Breast epithelium (tissue), 4 donors: ENCODE measurements around the gene CAMTA1. TPM values are rescaled to one million over a fixed set of nuclear protein-coding genes. Genes with fewer than 3 reads are reported as not detected.

ENCODE experiments used
- DNase-seq, 2 donors: peaks; one replicate each; pipeline ENCODE4 v3.0.0-alpha.2; 2019; ENCODE audit warnings: low spot score in 2 of 2
- H3K27ac ChIP-seq, 2 donors: fragments of 200-600 bp; sonication (generic) in 1 of 2; one replicate each; pipeline ENCODE4 v1.5.1; 2016 to 2019; ENCODE audit warnings: mild to moderate bottlenecking in 1 of 2
- H3K27me3 ChIP-seq, 2 donors: fragments of 200-600 bp; sonication (generic) in 1 of 2; one replicate each; pipeline versions ENCODE4 v1.5.1 to v1.6.0; 2017 to 2019; ENCODE audit warnings: control low read depth in 1 of 2, mild to moderate bottlenecking in 1 of 2
- H3K36me3 ChIP-seq: fragments of 200-600 bp; one replicate; pipeline ENCODE4 v1.5.1; 2019
- H3K4me1 ChIP-seq, 2 donors: fragments of 200-600 bp; sonication (generic); one replicate each; pipeline ENCODE4 v1.5.1; 2016 to 2019; ENCODE audit warnings: control low read depth in 1 of 2
- H3K4me3 ChIP-seq, 3 donors: fragments of 200-600 bp; sonication (generic); 1 replicate in 2 of 3; 2 replicates in 1 of 3; pipeline ENCODE4 v1.5.1; 2016 to 2019; ENCODE audit warnings: mild to moderate bottlenecking in 3 of 3, moderate library complexity in 2 of 3
- H3K9me3 ChIP-seq, 2 donors: fragments of 200-600 bp; sonication (generic) in 1 of 2; one replicate each; pipeline ENCODE4 v1.5.1; 2016 to 2019; ENCODE audit warnings: control low read depth in 1 of 2
- POLR2A ChIP-seq: fragments of 450-650 bp; IDR thresholded peaks from one replicate; pipeline ENCODE4 v1.6.1; 2016; ENCODE audit warnings: antibody characterized with exemption, mild to moderate bottlenecking, moderate library complexity
- POLR2AphosphoS5 ChIP-seq, 3 donors: sonication (generic); formaldehyde crosslinking; IDR thresholded peaks; one replicate each; pipeline ENCODE4 v1.6.1; 2017; ENCODE audit warnings: antibody characterized with exemption in 3 of 3
- intact Hi-C: fragments of 100-400 bp; cut with DNase I; formaldehyde crosslinking; loops from one replicate; pipeline ENCODE4 v1.15.1; 2023; ENCODE audit warnings: low total_unique reads
- total RNA-seq, 3 donors: library from RNA; depleted of rRNA; stranded (reverse); fragments of >200 nt; gene quantifications; one replicate each; pipeline ENCODE4 v1.1.0, GENCODE V29; 2016
- TF ChIP-seq, protein P1 (sequence below), 3 donors: fragments of 450-650 bp; IDR thresholded peaks; one replicate each; pipeline ENCODE4 v1.5.1; 2016 to 2017; ENCODE audit warnings: antibody characterized with exemption in 3 of 3, mild to moderate bottlenecking in 3 of 3, moderate library complexity in 3 of 3

CAMTA1 gene
- total RNA-seq, 3 donors from 2014 or later: 53.4 to 84.0 (median 61.9) TPM

- DNase-seq: no peak
- peaks cover 0 to 4% of the 10 kb centered on the region in 2 donors for H3K27me3 ChIP-seq
- peaks cover 0 to 7% of the 10 kb centered on the region in 2 donors for H3K9me3 ChIP-seq
- H3K36me3 ChIP-seq: no peaks in the 10 kb centered on the region
- H3K4me1 ChIP-seq: peaks cover 0 to 3% of the 10 kb centered on the region in 2 donors
- no peak overlapping the region for H3K4me3 ChIP-seq
- intact Hi-C loops: no loop called here
- TF ChIP-seq POLR2A: no peak
- TF ChIP-seq, protein P1, sequence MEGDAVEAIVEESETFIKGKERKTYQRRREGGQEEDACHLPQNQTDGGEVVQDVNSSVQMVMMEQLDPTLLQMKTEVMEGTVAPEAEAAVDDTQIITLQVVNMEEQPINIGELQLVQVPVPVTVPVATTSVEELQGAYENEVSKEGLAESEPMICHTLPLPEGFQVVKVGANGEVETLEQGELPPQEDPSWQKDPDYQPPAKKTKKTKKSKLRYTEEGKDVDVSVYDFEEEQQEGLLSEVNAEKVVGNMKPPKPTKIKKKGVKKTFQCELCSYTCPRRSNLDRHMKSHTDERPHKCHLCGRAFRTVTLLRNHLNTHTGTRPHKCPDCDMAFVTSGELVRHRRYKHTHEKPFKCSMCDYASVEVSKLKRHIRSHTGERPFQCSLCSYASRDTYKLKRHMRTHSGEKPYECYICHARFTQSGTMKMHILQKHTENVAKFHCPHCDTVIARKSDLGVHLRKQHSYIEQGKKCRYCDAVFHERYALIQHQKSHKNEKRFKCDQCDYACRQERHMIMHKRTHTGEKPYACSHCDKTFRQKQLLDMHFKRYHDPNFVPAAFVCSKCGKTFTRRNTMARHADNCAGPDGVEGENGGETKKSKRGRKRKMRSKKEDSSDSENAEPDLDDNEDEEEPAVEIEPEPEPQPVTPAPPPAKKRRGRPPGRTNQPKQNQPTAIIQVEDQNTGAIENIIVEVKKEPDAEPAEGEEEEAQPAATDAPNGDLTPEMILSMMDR (IDR thresholded peaks at IDR 0.05): no peak
- no peak for TF ChIP-seq POLR2AphosphoS5 (IDR thresholded peaks at IDR 0.05)
- H3K27ac ChIP-seq: no peak overlapping the region
Observed at GRCh38 chr1:7295946-7296345, 510.7 kb downstream of the CAMTA1 start.

DNA sequence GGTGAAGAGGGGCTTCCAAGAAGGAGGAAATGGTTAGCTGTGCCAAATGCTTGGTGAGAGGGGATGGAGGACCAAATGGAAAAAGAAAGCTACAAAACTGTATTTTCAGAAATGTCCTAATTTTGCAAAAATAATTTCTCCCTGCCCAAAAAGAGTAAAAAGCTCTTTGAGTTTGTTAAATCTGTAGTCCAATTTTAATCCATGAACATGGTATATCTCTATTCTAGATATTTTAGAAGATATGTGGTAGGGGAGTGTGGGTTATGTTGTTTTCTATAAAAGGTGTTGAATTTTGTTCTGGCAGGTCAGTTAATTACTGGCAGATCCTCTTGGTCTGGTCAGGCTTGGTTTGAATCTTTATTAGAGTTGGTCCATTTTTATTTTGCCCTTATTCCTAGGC is 511.7 kb downstream of the CAMTA1 start:
- Histone ChIP-seq H3K36me3 (no peaks in the 10 kb centered on the region), H3K9me3 (peaks cover 0 to 7% of the 10 kb centered on the region in 2 donors), H3K4me3 (no peak overlapping the region), H3K27me3 (peaks cover 0 to 4% of the 10 kb centered on the region in 2 donors), H3K4me1 (peaks cover 0 to 3% of the 10 kb centered on the region in 2 donors), H3K27ac (no peak overlapping the region)
- intact Hi-C loops: no loop called here
- TF ChIP-seq POLR2AphosphoS5 (IDR thresholded peaks at IDR 0.05) (no peak), POLR2A (no peak)
- TF ChIP-seq, protein P1 (IDR thresholded peaks at IDR 0.05): no peak
- DNase-seq: no peak

DNA sequence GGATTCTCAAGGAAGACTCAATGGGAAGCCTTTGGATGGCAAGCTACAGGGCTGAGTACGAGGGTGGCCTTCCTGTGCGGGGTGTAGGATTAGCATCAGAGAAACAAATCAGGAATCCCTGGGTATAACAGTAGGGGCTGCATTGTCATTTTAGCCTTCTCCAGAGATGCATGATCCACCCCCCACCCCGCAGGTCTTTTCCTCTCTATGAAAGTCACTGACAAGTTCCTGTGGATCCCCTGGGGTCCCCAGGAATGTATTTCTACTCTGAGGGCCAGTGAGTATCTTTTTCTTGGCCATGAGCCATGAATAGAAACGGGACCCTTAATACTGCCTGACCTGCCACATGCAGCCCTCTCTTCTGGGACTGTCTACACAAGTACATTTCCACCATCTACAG is 512.9 kb downstream of the CAMTA1 start:
- Histone ChIP-seq H3K27me3 (peaks cover 0 to 4% of the 10 kb centered on the region in 2 donors), H3K36me3 (no peaks in the 10 kb centered on the region), H3K9me3 (peaks cover 0 to 7% of the 10 kb centered on the region in 2 donors), H3K4me3 (no peak overlapping the region), H3K27ac (no peak overlapping the region), H3K4me1 (peaks cover 0 to 3% of the 10 kb centered on the region in 2 donors)
- TF ChIP-seq, protein P1 (IDR thresholded peaks at IDR 0.05): no peak
- TF ChIP-seq POLR2A: no peak
- no peak for TF ChIP-seq POLR2AphosphoS5 (IDR thresholded peaks at IDR 0.05)
- intact Hi-C loops: no loop called here
- DNase-seq: no peak

DNA sequence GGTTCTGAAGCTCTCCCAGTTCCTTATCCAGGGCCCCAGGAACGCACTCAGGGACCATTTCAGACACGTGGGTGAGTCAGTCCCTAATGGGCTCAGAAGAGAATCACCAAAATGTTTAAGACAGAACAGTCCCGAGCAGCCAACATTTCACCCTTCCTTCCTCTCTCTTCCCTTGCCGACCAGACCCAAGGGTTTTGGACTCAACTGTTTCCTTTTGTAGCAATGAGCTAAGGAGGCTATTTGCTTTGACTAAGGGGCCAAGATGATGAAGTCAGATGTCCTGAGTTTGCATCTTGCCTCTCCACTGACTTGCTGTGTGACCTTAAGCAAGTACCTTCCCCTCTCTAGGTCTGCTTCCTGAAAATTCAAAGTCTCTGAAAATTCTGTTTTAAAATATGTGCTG is 513.5 kb downstream of the CAMTA1 start:
- Histone ChIP-seq H3K9me3 (peaks cover 0 to 7% of the 10 kb centered on the region in 2 donors), H3K27me3 (peaks cover 0 to 4% of the 10 kb centered on the region in 2 donors), H3K4me1 (peaks cover 0 to 3% of the 10 kb centered on the region in 2 donors), H3K27ac (no peak overlapping the region), H3K4me3 (no peak overlapping the region), H3K36me3 (no peaks in the 10 kb centered on the region)
- DNase-seq: no peak
- intact Hi-C loops: no loop called here
- TF ChIP-seq, protein P1 (IDR thresholded peaks at IDR 0.05): no peak
- TF ChIP-seq POLR2AphosphoS5 (IDR thresholded peaks at IDR 0.05) (no peak), POLR2A (no peak)

DNA sequence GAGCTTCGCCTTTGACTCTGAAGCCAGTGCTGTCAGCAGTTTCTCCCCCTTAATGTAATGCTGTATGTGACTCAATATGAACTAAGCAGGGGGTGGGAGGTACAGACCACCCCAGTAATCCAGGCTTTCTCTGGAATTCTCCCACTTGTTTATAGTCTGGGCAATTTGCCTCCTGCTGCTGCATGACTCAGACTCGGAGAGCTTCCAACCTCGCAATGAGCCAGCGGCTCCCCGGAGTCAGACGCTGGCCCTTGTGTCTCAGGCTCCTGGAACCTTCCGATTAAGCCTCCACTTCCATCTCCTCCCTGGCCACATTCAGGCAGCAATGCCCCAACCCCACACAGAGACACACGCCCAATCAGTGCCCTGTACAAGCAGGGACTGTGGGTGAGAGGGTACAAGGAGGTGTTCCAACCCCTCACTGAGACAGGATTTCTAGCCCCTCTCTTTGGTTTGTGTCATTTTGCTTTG is 514.1 kb downstream of the CAMTA1 start:
- no peak overlapping the region for H3K4me3 ChIP-seq
- H3K27me3 ChIP-seq: peaks cover 0 to under 1% of the 10 kb centered on the region in 2 donors
- no peak for TF ChIP-seq POLR2A
- TF ChIP-seq, protein P1 (IDR thresholded peaks at IDR 0.05): no peak
- TF ChIP-seq POLR2AphosphoS5 (IDR thresholded peaks at IDR 0.05): no peak
- H3K4me1 ChIP-seq: peaks cover 0 to 3% of the 10 kb centered on the region in 2 donors
- no peaks in the 10 kb centered on the region for H3K36me3 ChIP-seq
- peak in 1 of 2 donors; percentile 30 for DNase-seq
- H3K27ac ChIP-seq: no peak overlapping the region
- intact Hi-C loops: no loop called here
- peaks cover 0 to 7% of the 10 kb centered on the region in 2 donors for H3K9me3 ChIP-seq
